A549 treated with dexamethasone at 1 μM for 4 hours (cell line): ENCODE results near the gene HOMER2. TPM values are rescaled to one million over a fixed set of nuclear protein-coding genes. Genes with fewer than 3 reads are reported as not detected.

ENCODE experiments used
- total RNA-seq: library from RNA; stranded (reverse); fragments of 200-300 nt; extraction: Qiagen RNA extraction; gene quantifications from 5 replicates; pipeline ENCODE4 v1.2.3, GENCODE V29; 2022

Gene HOMER2
- total RNA-seq, result 15.9 to 26.1 TPM (median 24.6 TPM) in 5 replicates

DNA sequence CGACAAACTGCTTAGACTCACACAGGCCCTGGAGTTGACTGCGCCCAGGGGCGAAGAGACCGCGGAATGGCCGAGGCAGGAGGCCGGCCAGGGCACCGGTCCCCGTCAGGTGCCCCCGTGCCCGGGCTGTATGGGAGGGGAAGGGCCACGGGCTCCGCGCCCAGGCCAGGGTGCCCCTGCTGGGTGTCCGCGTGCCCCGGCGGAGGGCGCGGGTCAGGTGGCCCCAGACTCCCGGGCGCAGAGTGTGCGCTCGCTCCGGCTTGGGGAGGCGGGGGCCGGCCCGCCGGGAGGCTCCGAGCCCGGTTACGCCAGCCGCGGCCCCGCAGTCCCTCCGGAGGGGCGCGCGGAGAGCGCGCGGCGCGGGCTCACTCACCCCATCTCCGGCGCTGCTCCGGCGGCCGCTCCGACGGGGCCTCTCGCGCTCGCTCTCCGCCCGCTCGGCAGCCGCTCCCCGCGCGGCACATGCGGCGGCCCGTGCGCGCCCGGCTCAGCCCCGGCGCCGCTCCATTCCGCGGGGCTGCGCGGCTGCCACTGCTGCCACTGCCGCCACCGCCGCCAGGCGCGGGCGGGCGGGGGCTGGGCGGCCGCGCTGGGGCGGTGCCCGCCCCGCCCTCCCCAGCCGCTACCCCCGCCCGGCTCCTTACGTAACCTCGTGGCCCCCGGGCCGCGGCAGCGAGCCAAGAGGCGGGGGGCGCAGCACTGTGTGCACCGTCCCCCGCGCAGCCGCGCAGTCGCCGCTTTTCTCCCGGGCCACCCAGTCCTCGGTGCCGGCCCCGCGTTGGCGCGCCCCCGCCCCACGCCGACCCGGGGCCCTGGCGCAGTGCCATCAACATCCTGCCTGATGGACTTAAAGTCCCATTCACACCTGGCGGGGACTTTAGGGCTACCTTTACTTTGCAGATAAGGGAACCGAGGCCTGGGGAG, at the start of gene HOMER2:
HOMER2 (minus strand) TSS at position 563 of the 924 bp plus-strand sequence; CDS start at position 378, 185 bp downstream.

DNA sequence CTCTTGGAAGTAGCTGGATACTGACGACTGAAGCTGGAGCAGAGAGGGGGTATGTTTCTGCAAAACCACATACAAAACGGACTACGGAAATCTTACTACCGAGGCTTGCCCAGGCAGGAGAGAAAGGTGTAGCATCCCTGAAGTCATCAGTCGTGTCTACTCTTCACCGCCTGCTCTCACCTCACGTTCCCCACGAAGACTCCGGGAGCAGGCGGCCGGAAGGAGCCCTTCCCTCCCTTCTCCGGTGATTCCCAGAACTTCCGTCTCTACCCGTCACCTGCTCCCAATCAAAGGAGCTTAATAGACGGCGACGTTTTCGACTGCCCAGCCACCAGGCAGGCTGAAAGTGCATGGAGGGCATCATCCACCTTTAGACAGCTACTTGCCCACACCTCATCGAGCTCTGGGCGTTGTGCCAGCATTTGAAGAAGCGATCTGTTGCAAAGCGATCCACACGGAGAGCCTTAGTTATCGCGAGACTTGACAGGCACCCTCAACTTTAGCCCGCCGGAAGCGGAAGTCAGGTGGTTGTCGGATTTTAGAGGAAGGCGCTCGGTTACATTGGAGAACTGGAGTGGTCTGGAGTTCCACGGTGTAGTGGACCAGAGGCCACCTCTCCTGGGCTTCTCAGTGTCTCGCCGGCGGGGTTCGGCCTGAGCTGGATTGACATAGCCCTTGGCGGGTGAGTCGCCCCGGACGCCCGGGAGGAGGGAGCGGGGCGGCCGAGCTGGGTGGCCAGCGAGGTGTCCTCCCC, 33.3 kb upstream of the HOMER2 start, which contains the start of gene RAMAC:
RAMAC (plus strand) TSS at position 523 of the 754 bp plus-strand sequence. CDS start 2,809 bp downstream, outside the sequence.

DNA sequence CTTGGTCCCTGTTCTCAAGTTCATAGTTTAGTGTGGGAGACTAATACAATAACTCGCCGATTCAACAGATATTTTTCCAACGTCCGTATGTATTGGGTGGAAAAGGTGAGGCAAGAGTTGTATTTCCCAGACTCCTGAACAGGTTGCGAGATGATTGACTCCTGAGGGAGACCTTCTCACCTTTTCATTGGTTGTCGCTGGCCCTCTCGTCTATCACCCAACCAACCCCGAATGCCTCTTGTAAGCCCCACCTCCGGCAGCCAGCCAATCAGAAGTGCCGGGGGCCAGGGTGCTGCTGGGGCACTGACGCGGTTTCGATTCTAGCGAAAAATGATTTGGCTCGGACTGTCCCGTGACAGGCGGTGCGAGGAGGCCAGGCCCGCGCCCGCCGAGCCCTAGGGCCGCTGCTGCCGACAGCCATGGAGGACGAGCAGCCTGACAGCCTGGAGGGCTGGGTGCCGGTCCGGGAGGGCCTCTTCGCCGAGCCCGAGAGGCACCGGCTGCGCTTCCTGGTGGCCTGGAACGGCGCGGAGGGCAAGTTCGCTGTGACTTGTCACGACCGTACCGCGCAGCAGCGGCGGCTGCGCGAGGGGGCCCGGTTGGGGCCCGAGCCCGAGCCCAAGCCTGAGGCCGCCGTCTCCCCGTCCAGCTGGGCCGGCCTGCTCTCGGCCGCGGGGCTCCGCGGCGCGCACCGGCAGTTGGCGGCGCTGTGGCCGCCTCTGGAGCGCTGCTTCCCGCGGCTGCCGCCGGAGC, 143.0 kb downstream of the HOMER2 start, which contains the start of gene WHAMM:
WHAMM (plus strand) TSS at position 321 of the 753 bp plus-strand sequence; CDS start at position 420, 99 bp downstream.

DNA sequence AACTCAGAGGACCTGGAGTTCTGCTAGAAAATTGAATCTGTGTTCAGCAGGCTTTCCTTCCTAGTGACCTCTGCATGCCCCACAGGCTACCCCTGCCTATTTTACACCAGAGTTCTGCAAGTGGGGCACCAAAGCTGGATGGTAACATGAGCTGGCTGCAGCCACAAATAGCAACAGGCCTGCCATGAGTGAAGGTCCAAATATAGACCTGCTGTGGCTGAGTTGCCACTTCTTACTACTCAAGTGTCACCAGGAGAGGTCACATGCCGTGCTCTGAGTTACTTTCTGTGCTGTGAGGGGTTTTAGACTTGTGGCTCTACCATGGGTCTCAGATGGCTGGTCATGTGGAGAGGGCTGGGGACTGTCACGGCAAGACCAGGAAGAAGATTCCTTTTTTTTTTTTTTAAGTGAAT, 146.5 kb downstream of the HOMER2 start, which contains the start of gene FSD2:
FSD2 (minus strand) TSS at position 76 of the 413 bp plus-strand sequence. CDS start 18,679 bp downstream, outside the sequence.

Other genes with a start within 250 kb of the HOMER2 start
- 0.77 to 0.89 TPM (median 0.80 TPM) in 5 replicates for gene AP3B2, start 242.8 kb downstream of the HOMER2 start, total RNA-seq
- not detected in 5 replicates for gene FSD2, start 146.7 kb downstream of the HOMER2 start, total RNA-seq
- 6.2 to 8.6 TPM (median 7.4 TPM) in 5 replicates for gene WHAMM, start 143.1 kb downstream of the HOMER2 start, total RNA-seq
- gene RAMAC, start 33.5 kb upstream of the HOMER2 start, total RNA-seq, result 43.9 to 62.0 TPM (median 45.4 TPM) in 5 replicates
- gene C15orf40, start 58.9 kb upstream of the HOMER2 start, total RNA-seq, result 41.4 to 57.2 TPM (median 44.2 TPM) in 5 replicates
- gene BTBD1, start 114.5 kb upstream of the HOMER2 start, total RNA-seq, result 51.2 to 59.6 TPM (median 56.7 TPM) in 5 replicates
- gene TM6SF1, start 154.9 kb upstream of the HOMER2 start, total RNA-seq, result 0.06 to 0.20 TPM (median 0.12 TPM) in 5 replicates